H1 (cell line): ENCODE measurements around the gene CACNA1F. TPM values are rescaled to one million over a fixed set of nuclear protein-coding genes. Genes with fewer than 3 reads are reported as not detected.

Experiments
- CTCF ChIA-PET: fragments of 300-600 bp; sonication (Branson Sonifier 250); formaldehyde crosslinking; loops from one replicate; lab custom pipeline; 2021; ENCODE audit not compliant: partially characterized antibody; lab: Charles Lee
- POLR2A ChIA-PET: fragments of 300-600 bp; sonication (Branson Sonifier 250); formaldehyde crosslinking; loops from one replicate; lab custom pipeline; 2021; ENCODE audit warnings: inconsistent platforms; ENCODE audit not compliant: partially characterized antibody; lab: Charles Lee
- DNase-seq, 2 experiments: peaks; one replicate each; pipeline versions ENCODE4 v3.0.0 to v3.0.0-alpha.2; 2010 to 2022; ENCODE audit warnings: low spot score in 2 of 2, low read depth in 1 of 2, mixed read lengths in 1 of 2
- FAIRE-seq: peaks from 2 replicates; lab custom pipeline; 2011; peaks lifted over from hg19 to GRCh38; lab: Jason Lieb, UNC
- H2AFZ ChIP-seq: 2 replicates; pipeline ENCODE4 v1.8.1; 2012; ENCODE audit warnings: low read length, inconsistent platforms
- H2AK5ac ChIP-seq: 2 replicates; pipeline ENCODE4 v1.6.1; 2013; ENCODE audit warnings: low read depth, low read length
- H2BK120ac ChIP-seq: replicated peaks from 2 replicates; pipeline ENCODE3; 2013; ENCODE audit warnings: low read depth, low read length, inconsistent platforms
- H2BK12ac ChIP-seq: 2 replicates; pipeline ENCODE4 v1.6.1; 2013; ENCODE audit warnings: low read depth, low read length
- H2BK15ac ChIP-seq: 2 replicates; pipeline ENCODE4 v1.6.1; 2013; ENCODE audit warnings: low read length
- H2BK20ac ChIP-seq: 2 replicates; pipeline ENCODE4 v1.6.1; 2013; ENCODE audit warnings: low read length
- H2BK5ac ChIP-seq: 2 replicates; pipeline ENCODE4 v1.6.1; 2013; ENCODE audit warnings: low read depth, low read length
- H3K14ac ChIP-seq: 2 replicates; pipeline ENCODE4 v1.6.1; 2013; ENCODE audit warnings: inconsistent platforms; ENCODE audit not compliant: insufficient read length
- H3K18ac ChIP-seq: 2 replicates; pipeline ENCODE4 v1.6.1; 2013; ENCODE audit warnings: low read length; ENCODE audit errors: extremely low read depth
- H3K23ac ChIP-seq: 2 replicates; pipeline ENCODE4 v1.6.1; 2013; ENCODE audit warnings: inconsistent platforms; ENCODE audit not compliant: insufficient read length
- H3K23me2 ChIP-seq: 2 replicates; pipeline ENCODE4 v1.6.1; 2013; ENCODE audit warnings: low read depth, low read length
- H3K27ac ChIP-seq: 2 replicates; pipeline ENCODE4 v1.6.1; 2011; ENCODE audit warnings: low read depth, low read length, inconsistent platforms
- H3K27me3 ChIP-seq, 4 experiments: replicated peaks in 1 of 4; 1 replicate in 1 of 4; 2 replicates in 3 of 4; pipeline versions ENCODE4 v1.6.1 to v1.8.1; 2011 to 2013; ENCODE audit warnings: low read length in 3 of 4, mild to moderate bottlenecking in 3 of 4, inconsistent platforms in 2 of 4, mixed read lengths in 2 of 4, moderate library complexity in 1 of 4; ENCODE audit not compliant: control insufficient read depth in 3 of 4, insufficient read depth in 3 of 4; ENCODE audit errors: extremely low read depth in 1 of 4
- H3K36me3 ChIP-seq, 4 experiments: 2 replicates each; pipeline versions ENCODE4 v1.6.1 to v1.8.1; 2011 to 2013; ENCODE audit warnings: mild to moderate bottlenecking in 4 of 4, low read length in 3 of 4, moderate library complexity in 2 of 4, control low read depth in 1 of 4, inconsistent platforms in 1 of 4; ENCODE audit not compliant: insufficient read depth in 4 of 4, control insufficient read depth in 2 of 4
- H3K4ac ChIP-seq: replicated peaks from 2 replicates; pipeline ENCODE3; 2013; ENCODE audit warnings: low read length, low read depth, mixed read lengths, inconsistent platforms; ENCODE audit not compliant: insufficient read length
- H3K4me1 ChIP-seq, 4 experiments: replicated peaks in 1 of 4; 1 replicate in 1 of 4; 2 replicates in 3 of 4; pipeline versions ENCODE4 v1.6.1 to v1.8.1; 2011 to 2013; ENCODE audit warnings: low read length in 3 of 4, inconsistent platforms in 2 of 4, mixed read lengths in 1 of 4; ENCODE audit not compliant: insufficient read depth in 4 of 4, control insufficient read depth in 3 of 4
- H3K4me2 ChIP-seq, 2 experiments: 2 replicates each; pipeline versions ENCODE4 v1.6.1 to v1.8.1; 2011 to 2013; ENCODE audit warnings: low read depth in 2 of 2, low read length in 2 of 2, control low read depth in 1 of 2, inconsistent platforms in 1 of 2, mild to moderate bottlenecking in 1 of 2; ENCODE audit not compliant: insufficient read depth in 1 of 2
- H3K4me3 ChIP-seq, 4 experiments: fragments of 200-600, 300-600 bp in 1 of 4; sonication (generic), shearing (Covaris generic), sonication (Bioruptor Twin) in 1 of 4; 2 replicates each; pipeline versions ENCODE4 v1.5.1 to v1.8.1; 2011 to 2016; ENCODE audit warnings: low read length in 4 of 4, low read depth in 3 of 4, control low read depth in 2 of 4, inconsistent platforms in 2 of 4, mild to moderate bottlenecking in 2 of 4, mixed read lengths in 1 of 4, moderate library complexity in 1 of 4; ENCODE audit not compliant: insufficient read depth in 2 of 4; ENCODE audit errors: extremely low read depth in 1 of 4
- H3K56ac ChIP-seq: replicated peaks from 2 replicates; pipeline ENCODE3; 2013; ENCODE audit warnings: low read depth, mild to moderate bottlenecking, mixed read lengths, low read length, inconsistent platforms; ENCODE audit not compliant: insufficient read length
- H3K79me1 ChIP-seq: 2 replicates; pipeline ENCODE4 v1.6.1; 2013; ENCODE audit warnings: low read depth, low read length, control low read depth
- H3K79me2 ChIP-seq, 2 experiments: 2 replicates each; pipeline versions ENCODE4 v1.6.1 to v1.8.1; 2012 to 2013; ENCODE audit warnings: low read length in 2 of 2, mild to moderate bottlenecking in 2 of 2, inconsistent platforms in 1 of 2; ENCODE audit not compliant: insufficient read depth in 2 of 2, control insufficient read depth in 1 of 2
- H3K9ac ChIP-seq, 4 experiments: replicated peaks in 1 of 4; 1 replicate in 1 of 4; 2 replicates in 3 of 4; pipeline versions ENCODE4 v1.6.1 to v1.8.1; 2011 to 2013; ENCODE audit warnings: low read depth in 3 of 4, low read length in 3 of 4, control low read depth in 2 of 4, mild to moderate bottlenecking in 2 of 4, moderate library complexity in 2 of 4, inconsistent platforms in 1 of 4; ENCODE audit errors: extremely low read depth in 1 of 4
- H3K9me3 ChIP-seq, 2 experiments: 2 replicates each; pipeline versions ENCODE4 v1.6.1 to v1.8.1; 2012 to 2013; ENCODE audit warnings: mild to moderate bottlenecking in 2 of 2, moderate library complexity in 2 of 2, control low read depth in 1 of 2, inconsistent platforms in 1 of 2, low read depth in 1 of 2, low read length in 1 of 2, mixed read lengths in 1 of 2; ENCODE audit not compliant: insufficient read depth in 2 of 2
- H4K20me1 ChIP-seq, 2 experiments: replicated peaks in 1 of 2; 2 replicates each; pipeline versions ENCODE3 to v1.8.1; 2011 to 2013; ENCODE audit warnings: inconsistent platforms in 2 of 2, low read length in 2 of 2, mild to moderate bottlenecking in 1 of 2; ENCODE audit not compliant: insufficient read depth in 2 of 2, control insufficient read depth in 1 of 2
- H4K5ac ChIP-seq: 2 replicates; pipeline ENCODE4 v1.6.1; 2013; ENCODE audit warnings: low read length, low read depth, mixed read lengths, inconsistent platforms; ENCODE audit not compliant: insufficient read length
- H4K8ac ChIP-seq: 2 replicates; pipeline ENCODE4 v1.8.0; 2013; ENCODE audit warnings: mild to moderate bottlenecking, moderate library complexity, low read length, inconsistent platforms; ENCODE audit not compliant: insufficient read depth; ENCODE audit errors: extremely low read depth
- H4K91ac ChIP-seq: replicated peaks from 2 replicates; pipeline ENCODE3; 2013; ENCODE audit warnings: low read length, mixed read lengths, inconsistent platforms; ENCODE audit not compliant: insufficient read length
- CEBPB ChIP-seq: IDR thresholded peaks from 2 replicates; pipeline ENCODE4 v1.6.1; 2012; ENCODE audit warnings: low read depth, low read length
- EP300 ChIP-seq, 2 experiments: IDR thresholded peaks; 1 replicate in 1 of 2; 2 replicates in 1 of 2; pipeline ENCODE4 v1.6.1; 2011 to 2012; ENCODE audit warnings: low read depth in 2 of 2, low read length in 2 of 2, mild to moderate bottlenecking in 2 of 2, borderline replicate concordance in 1 of 2, inconsistent platforms in 1 of 2, moderate library complexity in 1 of 2
- SRF ChIP-seq: IDR thresholded peaks from 2 replicates; pipeline ENCODE4 v1.6.1; 2011; ENCODE audit warnings: mild to moderate bottlenecking, low read depth, low read length, moderate library complexity
- WGBS, 2 experiments: shearing (Covaris generic) in 1 of 2; methylation state at CpG; one replicate each; pipeline versions ENCODE4 v1.1.6 to v1.1.7; 2013 to 2015; ENCODE audit warnings: low lambda C conversion rate in 2 of 2, mixed read lengths in 2 of 2, inconsistent platforms in 1 of 2, low coverage in 1 of 2, missing lambda C conversion rate in 1 of 2; ENCODE audit not compliant: insufficient replicate concordance in 2 of 2, insufficient coverage in 1 of 2, insufficient read length in 1 of 2; ENCODE audit errors: extremely low coverage in 1 of 2, missing lambda C conversion rate in 1 of 2; 5-methylcytosine and 5-hydroxymethylcytosine counted together
- polyA plus RNA-seq, 7 experiments: library from polyadenylated mRNA; depleted of rRNA in 3 of 7; stranded (reverse) in 5 of 7; unstranded in 2 of 7; fragments of >200 nt in 5 of 7; fragments of 200-250 nt in 2 of 7; gene quantifications; 1 replicate in 5 of 7; 2 replicates in 1 of 7; 4 replicates in 1 of 7; pipeline versions ENCODE4 v1.2.1 to v1.2.3, GENCODE V29; 2011 to 2013; ENCODE audit warnings: missing spikeins in 2 of 7, mixed read lengths in 2 of 7
- total RNA-seq: library from RNA; stranded (reverse); fragmentation: NEBNext Ultra II Directional; extraction: Animal tissue kit (Norgen Biotek cat#: 25700); gene quantifications from 2 replicates; pipeline ENCODE4 v1.2.1, GENCODE V29; 2021

CACNA1F gene
- total and polyA plus RNA-seq, 2 of the 8 experiments (the other 6 are each of a cell fraction or from before 2014, with no cell fraction given) = 0.59 to 0.84 TPM

GRCh38 chrX:49278081-49278480, 44.9 kb upstream of the CACNA1F start:
- ChIA-PET CTCF (no interaction called here), POLR2A (no interaction called here)
- 89% methylated on average over 3 of the region's 3 CpGs; no CpG with 5 or more reads in 1 of the 2 experiments for WGBS, 2 experiments
- peaks cover 0 to 3% (median 0%) of the 10 kb centered on the region in 4 experiments; a peak in 2 of 7 replicates for H3K4me1 ChIP-seq
- H3K4me2 ChIP-seq = no peak overlapping the region
- no peak overlapping the region for H3K27ac ChIP-seq
- H3K9me3 ChIP-seq = no peaks in the 10 kb centered on the region
- no peak overlapping the region for H3K23ac ChIP-seq
- no peak overlapping the region for H3K18ac ChIP-seq
- no peak overlapping the region for H2AFZ ChIP-seq
- H3K79me1 ChIP-seq = no peaks in the 10 kb centered on the region
- no peak overlapping the region for H2BK120ac ChIP-seq
- H3K79me2 ChIP-seq = peaks cover 0 to 11% of the 10 kb centered on the region in 2 experiments; a peak in 1 of 4 replicates
- no peak overlapping the region for H2BK12ac ChIP-seq
- no peaks in the 10 kb centered on the region for H3K23me2 ChIP-seq
- H4K20me1 ChIP-seq = peaks cover 0 to 9% of the 10 kb centered on the region in 2 experiments
- TF ChIP-seq EP300 (IDR thresholded peaks at IDR 0.05; ENCODE audit: borderline replicate concordance in 1 of 2, low read depth in 2 of 2, low read length in 2 of 2) (no peak), CEBPB (no peak), SRF (no peak)
- H3K9ac ChIP-seq = no peak overlapping the region
- no peaks in the 10 kb centered on the region for H3K36me3 ChIP-seq
- no peaks in the 10 kb centered on the region for H3K27me3 ChIP-seq
- no peak overlapping the region for H4K8ac ChIP-seq
- no peak overlapping the region for H2BK5ac ChIP-seq
- no peak overlapping the region for H2AK5ac ChIP-seq
- DNase-seq (no peak), FAIRE-seq (no peak)
- no peak overlapping the region for H3K56ac ChIP-seq
- H3K4me3 ChIP-seq = no peak overlapping the region
- H4K5ac ChIP-seq = no peak overlapping the region
- no peak overlapping the region for H3K4ac ChIP-seq
- H2BK20ac ChIP-seq = no peak overlapping the region
- H2BK15ac ChIP-seq = no peak overlapping the region
- H3K14ac ChIP-seq = no peak overlapping the region
- no peak overlapping the region for H4K91ac ChIP-seq
